Neuron (in vitro differentiated cells): Measurements from ENCODE around the gene TES.

Source experiments
- H2AFZ ChIP-seq: one replicate; pipeline ENCODE4 v1.6.1; 2013; ENCODE audit warnings: low read depth, mild to moderate bottlenecking, inconsistent platforms, low read length, moderate library complexity
- H3K27me3 ChIP-seq: one replicate; pipeline ENCODE4 v1.6.1; 2013; ENCODE audit warnings: low read length; ENCODE audit not compliant: insufficient read depth
- H3K36me3 ChIP-seq: one replicate; pipeline ENCODE4 v1.6.1; 2013; ENCODE audit warnings: low read length; ENCODE audit not compliant: insufficient read depth
- H3K4me1 ChIP-seq: one replicate; pipeline ENCODE4 v1.6.1; 2013; ENCODE audit warnings: low read length; ENCODE audit not compliant: insufficient read depth
- H3K4me3 ChIP-seq: 2 replicates; pipeline ENCODE4 v1.5.1; 2013; ENCODE audit warnings: mild to moderate bottlenecking, low read length, moderate library complexity
- H3K9me3 ChIP-seq: one replicate; pipeline ENCODE4 v1.6.1; 2013; ENCODE audit warnings: low read length

Gene TES

DNA sequence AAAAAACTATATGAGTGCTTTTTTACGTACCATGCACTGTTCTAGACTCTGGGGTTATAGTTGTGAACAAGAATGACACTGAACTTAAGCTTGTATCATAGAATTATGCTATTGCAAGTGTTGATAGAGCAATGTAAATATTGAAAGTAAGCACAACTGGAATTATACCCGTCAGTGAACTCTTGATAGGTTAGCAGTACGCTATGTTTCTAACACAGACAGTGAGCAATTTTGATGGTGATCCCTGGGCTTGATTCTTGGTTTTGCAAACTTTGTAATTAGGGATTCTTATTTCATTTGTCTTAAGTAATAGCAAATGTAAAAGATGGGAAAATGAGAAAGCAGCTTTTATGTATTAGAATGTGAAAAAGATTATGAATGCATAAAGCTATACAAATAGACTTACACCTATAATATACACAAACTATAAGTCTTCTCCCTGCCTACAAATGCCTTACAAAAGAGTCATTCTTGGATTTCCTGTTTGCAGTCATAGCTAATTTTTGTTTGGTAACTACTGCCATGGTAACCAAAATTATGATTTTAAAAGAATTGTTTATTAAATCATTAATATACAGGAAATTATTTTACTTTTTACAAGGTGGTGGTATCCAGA is 6.7 kb downstream of the TES start:
- H3K4me1 ChIP-seq: no peaks in the 10 kb centered on the region
- H3K9me3 ChIP-seq: no peaks in the 10 kb centered on the region
- H2AFZ ChIP-seq: no peak overlapping the region
- no peaks in the 10 kb centered on the region for H3K36me3 ChIP-seq
- H3K4me3 ChIP-seq: no peak overlapping the region
- H3K27me3 ChIP-seq: no peaks in the 10 kb centered on the region

- no peak overlapping the region for H2AFZ ChIP-seq
- H3K9me3 ChIP-seq: no peaks in the 10 kb centered on the region
- no peaks in the 10 kb centered on the region for H3K36me3 ChIP-seq
- H3K4me1 ChIP-seq: no peaks in the 10 kb centered on the region
- no peaks in the 10 kb centered on the region for H3K27me3 ChIP-seq
- no peak overlapping the region for H3K4me3 ChIP-seq
Observed at GRCh38 chr7:116218051-116218645, 7.8 kb downstream of the TES start.

DNA sequence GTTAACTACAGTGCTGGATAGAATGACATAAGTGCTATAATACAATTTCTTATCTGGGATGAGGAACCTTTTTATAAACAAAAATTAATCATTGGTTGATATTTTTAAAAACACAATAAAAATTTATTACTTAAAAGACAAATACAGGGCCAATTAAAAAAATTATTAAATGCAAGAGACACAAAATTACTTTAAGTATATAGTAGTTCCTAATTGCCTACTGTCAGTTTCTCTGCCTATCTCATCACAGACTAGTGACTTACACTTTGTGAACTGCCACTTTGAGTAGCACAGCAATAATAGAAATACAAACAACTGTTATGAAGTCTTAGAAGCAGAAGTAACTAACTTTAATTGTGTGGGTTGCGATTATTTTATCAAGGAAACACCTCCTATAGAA is 8.4 kb downstream of the TES start:
- H3K36me3 ChIP-seq: no peaks in the 10 kb centered on the region
- no peaks in the 10 kb centered on the region for H3K27me3 ChIP-seq
- no peaks in the 10 kb centered on the region for H3K4me1 ChIP-seq
- no peaks in the 10 kb centered on the region for H3K9me3 ChIP-seq
- H2AFZ ChIP-seq: no peak overlapping the region
- H3K4me3 ChIP-seq: no peak overlapping the region

DNA sequence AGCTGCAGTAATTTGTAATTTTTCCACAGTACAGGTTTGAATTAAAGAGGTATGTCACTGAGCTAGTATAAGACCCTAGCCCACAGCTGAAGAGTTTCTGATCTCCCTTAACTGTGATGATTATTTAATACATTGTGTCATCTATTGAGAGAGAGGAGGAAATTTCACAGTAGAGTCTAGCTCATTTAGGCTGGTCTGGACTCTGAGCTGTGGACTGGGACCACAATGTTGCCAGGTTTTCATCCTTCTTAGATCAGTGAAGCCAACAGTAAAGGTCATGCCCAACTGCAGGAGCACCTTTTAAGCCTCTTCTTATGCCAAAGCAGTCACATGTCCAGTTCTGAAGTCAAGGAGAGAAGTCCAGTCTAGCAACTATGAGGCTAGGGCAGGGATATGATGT is 8.9 kb downstream of the TES start:
- H2AFZ ChIP-seq: no peak overlapping the region
- no peaks in the 10 kb centered on the region for H3K36me3 ChIP-seq
- H3K4me1 ChIP-seq: no peaks in the 10 kb centered on the region
- H3K4me3 ChIP-seq: no peak overlapping the region
- no peaks in the 10 kb centered on the region for H3K9me3 ChIP-seq
- H3K27me3 ChIP-seq: no peaks in the 10 kb centered on the region

DNA sequence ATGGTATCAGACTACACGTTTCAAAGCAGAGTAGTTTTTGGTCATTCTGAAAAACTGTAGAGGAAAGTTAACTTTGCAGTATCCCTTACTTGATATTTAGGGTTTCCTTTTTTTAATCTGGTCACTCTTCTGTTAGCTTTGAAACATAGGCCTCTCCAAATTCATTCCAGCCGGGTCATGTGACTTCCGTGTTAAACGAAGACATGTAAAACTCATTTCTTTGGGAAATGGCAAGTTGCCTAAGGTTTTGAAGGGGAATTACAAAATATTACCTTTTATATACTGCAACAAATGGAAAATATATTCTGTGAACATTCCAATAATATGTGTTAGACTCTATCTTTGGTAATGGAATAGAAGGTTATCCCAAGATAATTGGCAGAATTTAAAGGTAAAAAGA is 9.5 kb downstream of the TES start:
- no peaks in the 10 kb centered on the region for H3K4me1 ChIP-seq
- H3K36me3 ChIP-seq: no peaks in the 10 kb centered on the region
- no peak overlapping the region for H2AFZ ChIP-seq
- H3K4me3 ChIP-seq: no peak overlapping the region
- H3K27me3 ChIP-seq: no peaks in the 10 kb centered on the region
- H3K9me3 ChIP-seq: no peaks in the 10 kb centered on the region

DNA sequence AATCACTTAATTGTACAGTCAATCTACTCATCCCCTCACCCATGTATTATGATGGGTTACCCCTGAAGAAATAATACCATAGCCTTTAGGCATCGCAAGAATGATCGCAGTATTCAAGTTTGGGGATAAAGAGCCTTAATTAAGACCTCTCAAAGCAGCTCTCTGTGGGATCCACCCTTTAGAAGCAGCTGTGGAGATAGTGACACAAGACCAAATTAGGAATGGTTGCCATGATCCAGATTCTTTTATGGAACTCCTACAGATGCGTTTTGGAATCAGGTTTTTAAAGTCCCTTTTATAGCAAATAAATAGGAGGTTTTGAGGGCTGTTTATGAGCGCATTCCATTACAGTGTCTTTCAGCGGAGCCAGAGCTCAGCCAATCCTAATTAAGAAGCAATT is 12.2 kb downstream of the TES start:
- Histone ChIP-seq H3K36me3 (no peaks in the 10 kb centered on the region), H3K4me1 (no peaks in the 10 kb centered on the region), H3K27me3 (no peaks in the 10 kb centered on the region), H3K4me3 (no peak overlapping the region), H3K9me3 (no peaks in the 10 kb centered on the region), H2AFZ (no peak overlapping the region)

DNA sequence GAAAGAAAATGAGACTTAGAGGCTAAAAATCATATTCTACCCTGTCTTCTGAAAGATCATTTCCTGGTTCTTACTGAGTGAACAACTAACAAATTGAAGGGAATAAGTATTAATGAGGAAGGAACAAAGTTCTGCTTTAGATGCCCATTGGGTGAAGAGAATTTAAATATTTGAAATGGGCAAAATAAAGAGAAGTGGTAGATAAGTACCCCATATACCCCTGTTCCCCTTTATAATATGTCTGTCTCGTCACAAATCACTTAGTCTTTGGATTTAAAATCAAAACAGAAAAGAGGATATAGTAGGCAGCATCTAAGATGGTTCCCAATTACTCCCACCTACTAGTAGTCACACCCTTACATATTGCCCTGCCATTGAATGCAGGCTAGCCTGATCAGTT is 13.2 kb downstream of the TES start:
- H3K4me1 ChIP-seq: no peaks in the 10 kb centered on the region
- H3K27me3 ChIP-seq: no peaks in the 10 kb centered on the region
- no peak overlapping the region for H3K4me3 ChIP-seq
- no peaks in the 10 kb centered on the region for H3K9me3 ChIP-seq
- H2AFZ ChIP-seq: no peak overlapping the region
- no peaks in the 10 kb centered on the region for H3K36me3 ChIP-seq

DNA sequence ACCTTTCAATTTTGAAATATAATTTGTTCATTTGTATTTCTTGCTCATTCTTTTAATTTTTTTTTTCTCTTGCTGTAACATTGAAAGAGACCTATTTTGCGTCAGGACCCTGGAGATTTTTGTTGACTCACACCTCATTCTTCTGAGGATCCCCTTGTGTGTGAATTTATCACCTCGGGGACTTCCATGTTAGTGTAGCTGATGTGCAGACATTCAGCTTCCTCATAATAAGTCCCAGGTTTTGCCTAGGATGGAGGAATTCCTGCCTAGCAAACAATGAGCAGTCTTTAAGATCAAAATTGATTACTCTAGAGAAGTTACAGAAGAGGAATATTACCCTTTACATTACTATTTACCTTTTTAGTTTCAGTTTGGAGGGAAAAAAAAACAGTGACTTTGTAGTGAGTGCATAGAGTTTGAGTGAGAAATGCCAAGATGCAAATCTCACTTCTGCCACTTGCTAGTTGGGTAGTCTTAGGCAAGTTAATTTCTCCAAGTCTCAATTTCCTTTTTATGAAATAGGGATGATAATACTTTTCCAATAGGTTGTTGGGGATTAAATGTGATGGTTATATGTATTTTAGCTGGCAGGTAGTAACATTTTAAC is 14.3 kb downstream of the TES start:
- H3K9me3 ChIP-seq: no peaks in the 10 kb centered on the region
- H3K4me3 ChIP-seq: no peak overlapping the region
- H2AFZ ChIP-seq: no peak overlapping the region
- no peaks in the 10 kb centered on the region for H3K27me3 ChIP-seq
- H3K4me1 ChIP-seq: no peaks in the 10 kb centered on the region
- H3K36me3 ChIP-seq: no peaks in the 10 kb centered on the region

- Histone ChIP-seq H3K4me3 (no peak overlapping the region), H3K27me3 (no peaks in the 10 kb centered on the region), H2AFZ (no peak overlapping the region), H3K36me3 (no peaks in the 10 kb centered on the region), H3K9me3 (no peaks in the 10 kb centered on the region), H3K4me1 (no peaks in the 10 kb centered on the region)
Observed at GRCh38 chr7:116225860-116226259, 15.5 kb downstream of the TES start.

- Histone ChIP-seq H3K4me3 (no peak overlapping the region), H3K27me3 (no peaks in the 10 kb centered on the region), H3K9me3 (no peaks in the 10 kb centered on the region), H3K36me3 (no peaks in the 10 kb centered on the region), H3K4me1 (peaks cover under 1% of the 10 kb centered on the region), H2AFZ (no peak overlapping the region)
Observed at GRCh38 chr7:116226664-116227063, 16.3 kb downstream of the TES start.

- Histone ChIP-seq H2AFZ (no peak overlapping the region), H3K9me3 (no peaks in the 10 kb centered on the region), H3K36me3 (no peaks in the 10 kb centered on the region), H3K4me3 (no peak overlapping the region), H3K27me3 (no peaks in the 10 kb centered on the region), H3K4me1 (peaks cover 7% of the 10 kb centered on the region)
Observed at GRCh38 chr7:116227678-116228239, 17.4 kb downstream of the TES start.

DNA sequence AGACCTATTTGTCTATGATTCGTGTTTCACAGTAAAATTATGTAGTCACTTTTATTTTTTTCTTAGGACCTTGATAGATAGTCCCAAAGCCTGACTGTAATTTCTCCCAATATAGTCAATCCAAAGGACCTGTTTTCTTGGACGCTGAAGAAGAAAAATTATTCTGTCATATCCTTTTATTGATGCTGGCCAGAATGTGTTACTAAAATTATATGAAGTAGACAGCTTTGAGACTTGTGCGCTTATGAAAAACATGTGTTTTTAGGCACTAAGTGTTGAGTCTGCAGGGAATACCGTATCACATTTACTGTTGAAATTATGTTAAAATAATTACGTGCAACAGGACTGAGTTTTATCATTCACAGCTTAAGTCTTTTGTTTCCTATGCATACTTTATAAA is 17.9 kb downstream of the TES start:
- H2AFZ ChIP-seq: no peak overlapping the region
- H3K4me1 ChIP-seq: peaks cover 9% of the 10 kb centered on the region

GRCh38 chr7:116229366-116229765 is 19.0 kb downstream of the TES start:
- Histone ChIP-seq H3K36me3 (no peaks in the 10 kb centered on the region), H3K4me3 (no peak overlapping the region), H3K27me3 (no peaks in the 10 kb centered on the region), H2AFZ (no peak overlapping the region), H3K4me1 (peaks cover 9% of the 10 kb centered on the region), H3K9me3 (no peaks in the 10 kb centered on the region)

More for the DNA sequence above, 17.9 kb downstream of the TES start:
- Histone ChIP-seq H3K9me3 (no peaks in the 10 kb centered on the region), H3K36me3 (no peaks in the 10 kb centered on the region), H3K27me3 (no peaks in the 10 kb centered on the region), H3K4me3 (no peak overlapping the region)
